ENCODE results near the gene ADARB2.

ADARB2 gene

DNA sequence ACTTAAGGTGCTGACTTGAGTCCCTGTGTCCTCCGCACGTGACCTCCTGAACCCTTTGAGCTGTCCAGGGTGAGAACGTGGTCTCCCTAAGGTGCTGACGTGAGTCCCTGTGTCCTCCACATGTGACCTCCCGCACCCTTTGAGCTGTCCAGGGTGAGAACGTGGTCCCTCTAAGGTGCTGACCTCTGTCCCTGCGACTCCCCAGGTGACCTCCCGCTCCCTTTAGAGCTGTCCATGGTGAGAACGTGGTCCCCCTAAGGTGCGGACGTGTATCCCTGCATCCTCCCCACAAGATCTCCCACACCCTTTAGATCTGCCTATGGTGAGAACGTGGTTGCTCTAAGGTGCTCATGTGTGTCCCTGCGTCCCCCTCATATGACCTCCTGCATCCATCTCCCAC lies 174.3 kb downstream of the ADARB2 start:
- ChIA-PET POLR2A (no interaction called here), CTCF (no interaction called here)
- no peaks in the 10 kb centered on the region for H3K9me3 ChIP-seq (ENCODE audit: control insufficient read depth, insufficient read depth, low read depth, low read length)
- H3K4me1 ChIP-seq (ENCODE audit: control insufficient read depth, insufficient read depth, low read length) = no peaks in the 10 kb centered on the region
- no peak overlapping the region for H3K27ac ChIP-seq (ENCODE audit: extremely low read depth, low read depth, low read length)
- no peak overlapping the region for H3K4me3 ChIP-seq (ENCODE audit: low read depth, low read length)
- H3K36me3 ChIP-seq (ENCODE audit: control insufficient read depth in 2 of 2, insufficient read depth in 1 of 2, low read length in 2 of 2) = no peaks in the 10 kb centered on the region
- TF ChIP-seq ZNF248 (tag by site-specific recombination; IDR thresholded peaks at IDR 0.05) = no peak
- no peak for TF ChIP-seq SCRT1 (tag by site-specific recombination; IDR thresholded peaks at IDR 0.05; ENCODE audit: borderline replicate concordance)

DNA sequence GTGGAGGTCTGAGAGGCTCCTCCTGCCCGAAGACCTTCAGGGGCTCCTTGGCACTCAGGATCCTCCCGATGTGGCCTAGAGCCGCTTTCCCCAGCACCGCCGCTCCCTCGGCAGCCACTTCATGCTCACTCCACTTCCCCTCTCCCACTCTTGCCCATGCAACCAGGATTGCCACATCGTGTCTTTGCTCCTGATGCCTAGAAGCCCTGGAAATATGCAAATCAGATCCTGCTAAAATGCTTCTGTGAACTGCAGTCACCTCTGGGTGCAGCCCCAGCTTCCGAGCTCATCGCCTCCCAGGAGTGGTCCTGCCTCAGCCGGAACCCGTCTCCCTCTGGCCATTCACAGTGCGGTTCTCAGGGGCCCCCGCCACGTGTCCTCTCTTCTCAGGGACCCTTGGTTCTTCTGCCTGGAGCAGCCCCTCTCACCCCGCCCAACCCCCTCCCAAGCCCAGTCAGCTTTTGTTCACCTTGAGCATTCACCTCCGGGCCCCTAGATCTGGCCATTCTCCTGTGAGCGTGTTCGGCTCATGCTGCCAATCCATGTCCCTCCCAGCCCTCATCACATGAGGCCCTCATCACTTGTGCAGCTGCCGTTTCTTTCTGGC lies 175.5 kb downstream of the ADARB2 start:
- ChIA-PET CTCF (no interaction called here), POLR2A (no interaction called here)
- no peaks in the 10 kb centered on the region for H3K9me3 ChIP-seq (ENCODE audit: control insufficient read depth, insufficient read depth, low read depth, low read length)
- no peak overlapping the region for H3K4me3 ChIP-seq (ENCODE audit: low read depth, low read length)
- H3K36me3 ChIP-seq (ENCODE audit: control insufficient read depth in 2 of 2, insufficient read depth in 1 of 2, low read length in 2 of 2) = no peaks in the 10 kb centered on the region
- no peak for TF ChIP-seq ZBTB21 (tag by site-specific recombination; IDR thresholded peaks at IDR 0.05)
- no peak for TF ChIP-seq MEIS1 (CRISPR knock-in tag; IDR thresholded peaks at IDR 0.05; ENCODE audit: borderline replicate concordance)
- no peak for TF ChIP-seq ZSCAN30 (tag by site-specific recombination; IDR thresholded peaks at IDR 0.05)
- no peak for TF ChIP-seq KLF17 (tag by site-specific recombination; IDR thresholded peaks at IDR 0.05)
- TF ChIP-seq ZNF473 (tag by site-specific recombination; IDR thresholded peaks at IDR 0.05) = no peak
- no peak for TF ChIP-seq SP7 (tag by site-specific recombination; IDR thresholded peaks at IDR 0.05)
- no peak for TF ChIP-seq ZNF16 (tag by site-specific recombination; IDR thresholded peaks at IDR 0.05; ENCODE audit: low read depth)
- TF ChIP-seq ZNF23 (tag by site-specific recombination; IDR thresholded peaks at IDR 0.05; ENCODE audit: borderline replicate concordance) = no peak
- H3K4me1 ChIP-seq (ENCODE audit: control insufficient read depth, insufficient read depth, low read length) = no peaks in the 10 kb centered on the region
- H3K27ac ChIP-seq (ENCODE audit: extremely low read depth, low read depth, low read length) = no peak overlapping the region

GRCh38 chr10:1560535-1561192 lies 176.7 kb downstream of the ADARB2 start:
- Histone ChIP-seq H3K4me3 (ENCODE audit: low read depth, low read length) (no peak overlapping the region), H3K36me3 (ENCODE audit: control insufficient read depth in 2 of 2, insufficient read depth in 1 of 2, low read length in 2 of 2) (no peaks in the 10 kb centered on the region), H3K9me3 (ENCODE audit: control insufficient read depth, insufficient read depth, low read depth, low read length) (no peaks in the 10 kb centered on the region), H3K27ac (ENCODE audit: extremely low read depth, low read depth, low read length) (no peak overlapping the region), H3K4me1 (ENCODE audit: control insufficient read depth, insufficient read depth, low read length) (no peaks in the 10 kb centered on the region)
- ChIA-PET POLR2A (no interaction called here), CTCF (no interaction called here)
- no peak for TF ChIP-seq ZNF629 (tag by site-specific recombination; IDR thresholded peaks at IDR 0.05)
- no peak for TF ChIP-seq KLF9 (tag by site-specific recombination; IDR thresholded peaks at IDR 0.05; ENCODE audit: low read depth)
- no peak for TF ChIP-seq SALL2 (tag by site-specific recombination; IDR thresholded peaks at IDR 0.05; ENCODE audit: borderline replicate concordance)
- TF ChIP-seq REPIN1 (tag by site-specific recombination; IDR thresholded peaks at IDR 0.05; ENCODE audit: low read depth) = no peak
- TF ChIP-seq ZNF155 (tag by site-specific recombination; IDR thresholded peaks at IDR 0.05) = no peak
- TF ChIP-seq ZNF335 (tag by site-specific recombination; conservative IDR thresholded peaks at IDR 0.05) = no peak
- no peak for TF ChIP-seq SCRT1 (tag by site-specific recombination; IDR thresholded peaks at IDR 0.05; ENCODE audit: borderline replicate concordance)
- TF ChIP-seq ZBTB26 (tag by site-specific recombination; optimal IDR thresholded peaks at IDR 0.05) = no peak
- TF ChIP-seq GLI4 (tag by site-specific recombination; IDR thresholded peaks at IDR 0.05) = no peak
- TF ChIP-seq PRDM2 (tag by site-specific recombination; IDR thresholded peaks at IDR 0.05; ENCODE audit: borderline replicate concordance) = no peak
- TF ChIP-seq ZNF624 (tag by site-specific recombination; IDR thresholded peaks at IDR 0.05) = no peak
- TF ChIP-seq KLF10 (tag by site-specific recombination; IDR thresholded peaks at IDR 0.05) = no peak
- no peak for TF ChIP-seq ZNF621 (tag by site-specific recombination; IDR thresholded peaks at IDR 0.05)
- TF ChIP-seq ZNF433 (tag by site-specific recombination; IDR thresholded peaks at IDR 0.05; ENCODE audit: low read depth) = no peak
- no peak for TF ChIP-seq ZNF23 (tag by site-specific recombination; IDR thresholded peaks at IDR 0.05; ENCODE audit: borderline replicate concordance)
- no peak for TF ChIP-seq SCRT2 (tag by site-specific recombination; IDR thresholded peaks at IDR 0.05)
